ENCODE data around the gene ANKRD63.

GRCh38 chr15:40245666-40246450 lies 37.0 kb downstream of the ANKRD63 start:
- no peak for TF ChIP-seq CTCF (conservative IDR thresholded peaks at IDR 0.05 in 1 of 2, IDR thresholded peaks at IDR 0.05 in 1 of 2; ENCODE audit: low read depth in 1 of 2, low read length in 2 of 2)
- TF ChIP-seq EZH2 (IDR thresholded peaks at IDR 0.05; ENCODE audit: low read length, missing control alignments) = no peak

Measured in fibroblast of lung (primary cell).